WERI-Rb-1 (cell line): ENCODE measurements around the gene BCAS3.

Experiments
- DNase-seq: peaks from one replicate; pipeline ENCODE4 v3.0.0-alpha.2; 2020
- H3K27ac ChIP-seq: fragments of 250-450 bp; sonication (Bioruptor Pico); 2 replicates; pipeline ENCODE4 v1.5.1; 2020; ENCODE audit warnings: mild to moderate bottlenecking, moderate library complexity
- H3K27me3 ChIP-seq: fragments of 250-450 bp; sonication (Bioruptor Pico); 2 replicates; pipeline ENCODE4 v1.5.1; 2021; ENCODE audit warnings: mild to moderate bottlenecking, low read depth, moderate library complexity; ENCODE audit not compliant: insufficient read depth, severe bottlenecking
- H3K36me3 ChIP-seq: fragments of 250-450 bp; sonication (Bioruptor Pico); 2 replicates; pipeline ENCODE4 v1.5.1; 2020; ENCODE audit warnings: mild to moderate bottlenecking, moderate library complexity
- H3K4me3 ChIP-seq: 2 replicates; pipeline ENCODE4 v1.5.1; 2011; ENCODE audit warnings: low read depth, mild to moderate bottlenecking, control low read depth, low read length
- H3K9me3 ChIP-seq: fragments of 250-450 bp; sonication (Bioruptor Pico); 2 replicates; pipeline ENCODE4 v1.5.1; 2021; ENCODE audit warnings: mild to moderate bottlenecking, moderate library complexity; ENCODE audit not compliant: severe bottlenecking
- CTCF ChIP-seq: IDR thresholded peaks from 2 replicates; pipeline ENCODE4 v1.5.1; 2011; ENCODE audit warnings: low read depth, mild to moderate bottlenecking, control low read depth, inconsistent platforms, low read length

The BCAS3 gene

GRCh38 chr17:60939318-60939717 lies 261.7 kb downstream of the BCAS3 start:
- H3K9me3 ChIP-seq: no peaks in the 10 kb centered on the region
- no peak overlapping the region for H3K27ac ChIP-seq
- DNase-seq: no peak
- TF ChIP-seq CTCF: no peak
- H3K4me3 ChIP-seq: no peak overlapping the region
- H3K36me3 ChIP-seq: no peaks in the 10 kb centered on the region
- no peaks in the 10 kb centered on the region for H3K27me3 ChIP-seq

GRCh38 chr17:60941028-60941427 lies 263.4 kb downstream of the BCAS3 start:
- H3K27ac ChIP-seq: no peak overlapping the region
- no peak for DNase-seq

GRCh38 chr17:60941571-60941970 lies 263.9 kb downstream of the BCAS3 start:
- Histone ChIP-seq H3K36me3 (no peaks in the 10 kb centered on the region), H3K27me3 (no peaks in the 10 kb centered on the region), H3K27ac (no peak overlapping the region), H3K4me3 (no peak overlapping the region), H3K9me3 (no peaks in the 10 kb centered on the region)
- no peak for TF ChIP-seq CTCF
- no peak for DNase-seq

More at GRCh38 chr17:60941028-60941427, 263.4 kb downstream of the BCAS3 start:
- Histone ChIP-seq H3K36me3 (no peaks in the 10 kb centered on the region), H3K9me3 (no peaks in the 10 kb centered on the region), H3K4me3 (no peak overlapping the region), H3K27me3 (no peaks in the 10 kb centered on the region)
- no peak for TF ChIP-seq CTCF

DNA sequence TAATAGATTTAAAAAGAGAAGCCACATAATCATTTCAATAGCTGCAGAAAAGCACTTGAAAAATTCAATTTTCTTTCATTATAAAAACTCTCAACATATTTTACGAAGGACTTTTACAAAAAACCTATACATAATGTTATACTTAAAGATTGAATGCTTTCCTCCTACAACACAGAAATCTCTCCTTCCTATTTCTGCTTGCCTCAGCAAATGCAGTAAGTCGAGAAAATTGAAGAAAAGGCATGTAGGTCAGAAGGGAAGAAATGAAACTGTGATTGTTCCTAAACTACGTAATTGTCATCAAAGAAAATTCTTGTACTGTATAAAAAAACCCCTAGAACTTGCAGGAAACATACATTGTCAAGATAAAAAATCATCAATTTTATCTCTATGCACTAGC lies 267.1 kb downstream of the BCAS3 start:
- TF ChIP-seq CTCF: no peak
- Histone ChIP-seq H3K27ac (no peak overlapping the region), H3K27me3 (no peaks in the 10 kb centered on the region), H3K9me3 (no peaks in the 10 kb centered on the region), H3K4me3 (no peak overlapping the region), H3K36me3 (no peaks in the 10 kb centered on the region)
- no peak for DNase-seq

DNA sequence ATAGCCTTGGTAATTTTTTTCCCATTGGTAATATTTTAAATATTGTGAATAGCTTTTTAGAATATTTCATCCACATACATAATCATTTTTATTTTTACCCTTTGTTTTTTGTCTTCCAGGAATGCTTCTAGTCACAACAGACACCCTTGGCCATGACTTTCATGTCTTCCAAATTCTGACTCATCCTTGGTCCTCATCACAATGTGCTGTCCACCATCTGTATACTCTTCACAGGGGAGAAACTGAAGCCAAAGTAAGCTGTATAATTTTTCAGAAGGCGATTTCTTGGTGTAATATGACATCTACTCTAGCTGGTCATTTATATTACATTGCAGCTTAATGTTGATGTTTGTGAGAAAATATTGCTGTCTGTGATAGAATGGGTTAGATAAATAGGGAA lies 269.4 kb downstream of the BCAS3 start:
- H3K27ac ChIP-seq: no peak overlapping the region

More for the DNA sequence above, 269.4 kb downstream of the BCAS3 start:
- Histone ChIP-seq H3K4me3 (no peak overlapping the region), H3K27me3 (no peaks in the 10 kb centered on the region), H3K36me3 (no peaks in the 10 kb centered on the region), H3K9me3 (no peaks in the 10 kb centered on the region)
- DNase-seq: no peak
- TF ChIP-seq CTCF: no peak
